GM21515 (cell line): ENCODE results near the gene TBC1D17.

Source experiments
- ATAC-seq: cut with Tn5 transposase; IDR thresholded peaks from one replicate; pipeline ENCODE4 v1.9.1; 2021; ENCODE audit not compliant: unreplicated experiment

The TBC1D17 gene

DNA sequence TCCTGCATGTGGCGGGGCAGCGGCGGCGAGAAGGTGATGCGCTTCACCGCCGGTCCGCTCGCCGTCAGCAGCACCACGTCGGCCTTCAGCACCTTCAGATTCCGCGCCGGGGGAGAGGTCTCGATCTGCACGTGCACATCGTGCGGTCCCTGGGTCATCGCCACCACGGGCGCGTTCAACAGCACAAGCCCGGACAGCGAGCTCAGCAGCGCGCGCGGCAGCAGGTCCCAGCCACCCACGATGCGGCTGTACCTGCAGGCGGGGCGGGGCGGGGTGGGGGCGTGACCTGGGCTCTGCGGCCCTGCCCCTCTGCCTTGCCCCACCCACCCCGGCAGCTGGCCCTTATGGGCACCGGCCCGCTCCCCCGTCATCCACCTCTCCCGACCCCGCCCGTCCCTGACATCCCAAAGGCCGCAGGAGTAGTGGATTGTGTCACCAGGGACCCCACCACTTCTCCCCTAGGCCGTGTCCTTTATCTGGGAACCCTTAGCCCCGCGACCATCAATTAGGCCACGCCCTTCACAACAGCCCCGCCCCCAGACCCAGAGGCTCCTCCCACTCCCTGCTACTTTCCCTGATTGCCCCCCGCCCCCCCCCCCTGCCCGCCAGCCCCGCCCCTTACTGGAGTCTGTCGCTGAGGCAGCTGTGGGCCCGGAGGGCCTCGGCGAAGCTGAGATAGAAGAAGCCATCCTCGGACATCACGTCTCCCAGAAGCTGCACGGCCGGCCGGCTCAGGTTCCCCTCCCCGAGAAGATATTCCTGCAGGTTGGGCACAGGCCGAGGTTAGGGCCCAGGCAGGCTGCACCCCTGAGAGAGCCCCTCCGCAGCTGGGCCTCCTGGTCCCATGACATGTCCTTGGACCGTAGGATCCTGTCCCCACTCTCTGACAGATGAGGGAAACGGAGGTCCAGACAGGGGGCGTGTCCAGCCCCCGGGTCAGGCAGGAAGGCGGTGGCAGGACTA is 13.1 kb downstream of the TBC1D17 start:
- no peak for ATAC-seq

DNA sequence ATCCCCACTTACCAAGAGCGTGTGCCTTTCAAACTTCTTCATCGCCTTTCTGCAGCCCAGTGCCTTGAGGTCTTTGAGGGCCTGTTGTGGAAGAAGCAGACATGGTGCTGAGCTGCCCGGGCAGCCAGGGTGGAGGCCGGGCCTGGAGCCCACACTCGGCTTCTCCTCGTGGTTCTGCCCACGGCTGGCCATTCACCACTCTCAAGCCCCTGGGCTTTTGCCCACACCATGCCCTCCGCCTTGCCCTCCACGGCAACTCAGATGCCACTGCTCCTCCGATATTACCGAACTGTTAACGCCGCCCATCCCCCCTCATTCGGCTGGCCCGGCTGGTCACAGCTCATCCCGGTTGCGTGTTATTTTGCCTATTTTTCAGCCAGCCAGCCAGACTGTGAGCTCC is 13.9 kb downstream of the TBC1D17 start:
- no peak for ATAC-seq

DNA sequence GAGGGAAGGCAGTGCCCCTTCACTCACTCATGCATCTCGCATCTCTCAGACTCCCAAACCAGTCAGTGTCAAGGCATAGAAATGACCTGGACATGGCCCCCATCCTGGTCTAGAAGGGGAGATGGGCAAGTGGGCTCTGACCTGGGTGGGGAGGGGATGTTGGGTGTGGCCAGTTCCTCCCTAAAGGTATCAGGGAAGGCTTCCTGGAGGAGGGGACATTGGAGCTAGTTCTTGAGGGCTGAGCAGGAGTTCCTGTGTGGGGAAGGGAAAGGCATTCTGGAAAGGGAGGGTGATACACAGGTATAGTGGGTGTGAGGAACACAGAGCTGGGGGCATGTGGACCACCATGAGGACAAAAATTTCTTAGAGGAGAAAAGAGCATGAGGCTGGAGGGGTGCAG is 15.2 kb downstream of the TBC1D17 start:
- ATAC-seq, result no peak

DNA sequence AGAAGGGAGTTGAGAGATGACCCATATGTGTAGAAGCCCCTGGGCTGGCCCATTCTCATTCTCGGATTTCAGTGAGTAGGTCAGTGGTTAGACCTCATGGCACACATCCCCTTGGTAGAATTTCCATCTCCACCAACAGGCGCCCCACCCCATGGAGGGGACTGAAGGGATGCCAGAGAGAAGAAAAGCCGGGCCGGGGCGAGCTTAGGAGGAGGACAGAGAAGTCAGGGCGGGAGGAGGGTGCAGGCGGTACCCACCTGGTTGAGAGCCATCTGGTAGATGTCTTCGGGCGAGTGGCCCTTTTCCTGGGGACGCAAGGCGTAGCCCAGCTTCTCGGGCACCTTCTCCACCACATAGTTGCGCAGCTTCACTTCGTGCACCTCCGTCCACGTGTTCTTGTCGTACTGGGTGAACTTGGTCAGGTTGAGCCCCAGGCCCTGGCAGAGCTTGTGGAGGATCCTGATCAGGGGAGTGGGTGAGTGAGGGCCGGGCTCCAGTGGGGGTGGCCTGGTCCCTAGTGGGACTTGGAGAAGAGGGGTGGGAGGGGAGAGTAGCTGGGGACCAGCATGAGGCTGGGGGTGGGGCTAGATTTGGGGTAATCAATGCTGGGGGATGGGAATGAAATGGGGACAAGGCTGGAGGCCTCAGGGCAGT is 16.6 kb downstream of the TBC1D17 start:
- no peak for ATAC-seq

DNA sequence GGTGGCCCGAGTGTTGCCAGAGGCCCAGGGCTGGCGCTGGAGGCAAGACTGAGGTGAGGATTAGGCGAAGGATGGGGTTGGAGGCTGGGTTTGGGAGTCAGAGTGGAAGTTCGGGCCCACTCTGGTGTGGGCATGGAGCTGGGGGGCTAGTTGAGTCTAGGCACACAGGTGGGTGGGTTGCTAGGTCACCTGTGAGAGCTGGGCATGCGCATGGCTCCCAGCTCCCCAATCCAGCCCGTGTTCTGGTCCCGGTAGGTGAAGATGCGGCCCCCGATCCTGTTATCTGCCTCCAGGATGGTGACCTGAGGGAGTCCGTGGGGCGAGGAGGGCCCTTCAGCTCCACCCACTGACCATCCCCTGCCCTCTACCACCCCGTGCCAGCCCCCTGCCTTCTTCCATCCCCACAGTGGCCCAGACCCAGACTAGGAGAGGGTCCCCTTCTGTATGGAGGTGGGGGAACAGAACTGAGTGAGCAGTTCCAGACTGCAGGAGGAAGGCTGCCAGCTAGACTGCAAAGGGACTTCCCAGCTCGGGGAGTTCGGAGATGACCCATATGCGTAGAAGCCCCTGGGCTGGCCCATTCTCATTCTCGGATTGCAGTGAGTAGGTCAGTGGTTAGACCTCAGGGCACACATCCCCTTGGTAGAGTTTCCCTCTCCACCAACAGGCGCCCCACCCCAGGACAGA is 17.5 kb downstream of the TBC1D17 start:
- no peak for ATAC-seq

DNA sequence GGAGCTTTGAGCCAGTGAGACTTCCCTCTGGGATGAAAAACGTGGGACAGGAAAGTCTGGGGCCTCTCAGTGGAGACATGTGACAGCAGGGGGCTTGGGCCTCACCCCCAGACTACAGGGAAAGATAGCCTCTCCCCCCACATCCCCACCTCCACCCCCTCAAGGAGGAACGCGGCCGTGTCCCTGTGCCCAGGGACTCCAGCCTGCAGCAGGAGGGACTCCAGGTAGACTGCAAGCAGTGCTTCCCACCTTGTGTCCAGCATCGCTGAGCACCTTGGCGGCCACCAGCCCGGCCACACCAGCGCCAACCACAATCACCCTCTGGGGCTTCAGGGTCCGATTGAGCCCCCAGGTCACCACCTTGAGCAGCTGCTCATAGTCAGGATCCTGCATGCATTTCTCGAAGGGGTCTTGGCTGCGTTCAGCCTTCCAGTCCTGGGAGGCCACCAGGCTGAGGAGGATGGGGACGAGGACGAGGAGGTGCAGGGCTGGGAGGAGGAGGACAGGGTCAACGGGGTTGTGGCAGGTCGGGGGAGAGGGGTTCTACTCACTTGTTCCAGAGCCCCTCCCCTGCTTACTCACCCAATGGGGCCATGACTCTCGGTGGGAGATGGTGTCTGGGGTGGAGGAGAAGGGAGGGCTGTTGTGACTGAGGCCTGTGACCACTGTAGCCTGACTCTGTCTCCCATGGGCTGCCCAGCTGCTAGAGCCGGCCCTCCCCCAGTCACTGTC is 18.2 kb downstream of the TBC1D17 start:
- no peak for ATAC-seq

DNA sequence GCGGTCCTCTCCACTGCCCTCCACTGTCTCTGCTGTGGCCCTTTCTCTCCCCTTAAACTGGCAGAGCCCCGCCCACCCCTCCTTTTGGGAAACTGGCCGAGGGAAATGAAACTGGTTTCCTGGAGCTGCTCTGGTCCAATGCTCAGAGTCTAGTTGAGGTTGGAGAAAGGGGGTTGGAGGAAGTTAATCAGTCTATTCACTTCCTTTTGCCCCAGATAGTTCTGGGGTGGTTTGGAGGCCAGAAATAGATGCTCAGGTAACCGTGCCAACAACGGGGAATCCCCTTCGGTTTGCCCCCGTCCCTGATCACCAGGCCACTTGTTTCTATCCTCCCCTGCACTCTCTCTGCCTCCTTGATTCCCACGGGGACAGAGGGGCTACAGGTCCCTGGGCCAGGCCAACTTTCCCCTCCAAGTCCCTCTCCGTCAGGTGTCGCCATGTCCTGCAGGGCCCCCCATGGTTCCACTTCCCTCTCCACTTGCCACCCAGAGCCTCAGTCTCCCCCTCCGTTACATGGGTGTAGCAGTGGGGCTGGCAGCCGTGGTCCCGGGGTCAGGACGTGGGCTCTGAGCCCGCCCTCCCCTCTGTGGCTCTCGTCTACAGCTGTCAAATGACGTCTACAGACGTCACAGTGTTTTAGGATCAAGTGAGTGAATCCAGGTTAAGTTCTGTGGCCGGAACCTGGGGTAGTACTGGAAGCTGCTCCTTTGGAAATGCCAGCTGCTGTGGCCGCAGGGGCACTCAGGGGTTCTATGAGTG is 19.5 kb downstream of the TBC1D17 start, which contains the start of gene IL4I1:
Gene IL4I1, minus strand, starts transcription at position 25 of the 759 bp plus-strand sequence. CDS start 727 bp downstream, outside the sequence.
- ATAC-seq, result no peak

DNA sequence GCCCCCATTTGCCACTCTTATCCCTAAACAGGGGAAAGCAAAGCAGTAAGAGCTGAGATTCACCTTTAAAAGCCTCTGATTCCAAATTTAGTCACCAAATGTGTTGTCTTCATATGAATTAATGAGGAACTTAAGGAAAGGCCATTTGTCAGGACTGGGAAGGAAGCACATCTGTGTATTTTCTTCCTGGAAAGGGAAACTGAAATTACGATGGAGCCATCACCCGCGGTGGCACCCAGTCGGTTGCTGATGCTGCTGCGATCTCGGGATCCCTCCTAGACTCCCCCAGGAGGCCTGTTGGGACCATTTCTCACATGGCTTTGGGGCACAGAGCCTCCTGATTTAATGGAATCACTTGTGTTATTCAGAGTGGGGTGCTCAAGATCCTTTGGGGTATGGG is 26.6 kb downstream of the TBC1D17 start:
- no peak for ATAC-seq

DNA sequence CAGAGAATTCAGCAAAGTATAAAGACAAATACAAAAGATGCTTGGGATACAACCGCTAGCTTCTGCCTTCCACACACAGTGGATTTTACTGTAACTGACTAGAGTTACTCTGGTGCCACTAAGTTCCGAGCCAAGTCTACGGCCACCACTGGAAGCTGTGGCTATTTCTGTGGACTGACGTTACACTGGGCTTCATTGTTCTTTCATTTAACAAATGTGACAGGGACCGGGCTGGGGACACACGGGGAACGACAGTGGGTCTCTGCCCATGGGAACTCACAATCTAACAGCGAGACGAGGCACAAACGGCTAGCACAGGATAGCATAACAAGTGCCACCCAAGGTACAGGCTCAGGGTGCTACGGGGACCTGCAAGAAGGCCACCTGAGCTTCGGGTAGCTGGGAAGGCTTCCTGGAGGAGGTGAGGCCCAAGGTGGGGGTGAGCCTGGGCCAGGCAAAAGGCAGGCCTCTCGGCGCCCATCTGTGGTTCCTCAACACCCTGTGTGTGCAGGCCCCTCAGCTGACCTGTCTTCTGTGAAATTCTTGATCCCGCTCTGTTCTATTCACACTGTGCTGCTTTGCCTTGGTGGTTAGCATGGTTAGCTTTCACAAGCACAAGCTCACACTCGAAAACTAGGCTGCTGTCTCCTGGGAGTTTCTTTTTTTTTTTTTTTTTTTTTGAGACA is 29.5 kb downstream of the TBC1D17 start:
- ATAC-seq, result no peak

DNA sequence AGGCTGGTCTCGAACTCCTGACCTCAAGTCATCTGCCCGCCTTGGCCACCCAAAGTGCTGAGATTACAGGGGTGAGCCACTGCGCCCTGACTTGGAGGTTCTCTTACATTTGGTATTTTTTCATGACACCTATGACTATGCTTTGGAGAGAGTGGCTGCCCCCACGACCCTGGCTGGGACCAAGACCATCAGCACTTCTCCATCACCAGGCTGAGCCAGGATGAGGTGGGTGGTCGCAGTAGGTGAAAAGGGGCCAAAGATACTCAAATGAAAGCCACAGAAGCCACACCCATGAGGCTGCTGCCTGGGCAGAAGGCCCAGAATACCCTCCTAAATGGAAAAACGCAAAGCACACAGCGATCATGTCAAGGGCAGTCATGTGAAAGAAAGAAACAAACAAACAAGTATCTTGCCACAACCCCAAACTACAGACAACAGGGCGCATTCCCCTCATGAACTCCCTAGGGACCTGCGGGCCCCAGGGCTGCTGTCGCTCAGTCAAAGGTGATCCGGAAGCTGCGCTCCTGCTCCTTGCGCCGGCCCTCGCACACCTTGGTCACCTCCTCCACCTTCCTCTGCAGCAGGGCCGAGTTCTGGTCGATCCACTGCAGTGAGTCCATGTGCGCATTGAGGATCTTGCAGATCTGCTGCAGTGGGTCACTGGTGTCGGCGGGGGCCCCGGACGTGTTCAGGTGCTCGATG is 30.4 kb downstream of the TBC1D17 start:
- no peak for ATAC-seq

DNA sequence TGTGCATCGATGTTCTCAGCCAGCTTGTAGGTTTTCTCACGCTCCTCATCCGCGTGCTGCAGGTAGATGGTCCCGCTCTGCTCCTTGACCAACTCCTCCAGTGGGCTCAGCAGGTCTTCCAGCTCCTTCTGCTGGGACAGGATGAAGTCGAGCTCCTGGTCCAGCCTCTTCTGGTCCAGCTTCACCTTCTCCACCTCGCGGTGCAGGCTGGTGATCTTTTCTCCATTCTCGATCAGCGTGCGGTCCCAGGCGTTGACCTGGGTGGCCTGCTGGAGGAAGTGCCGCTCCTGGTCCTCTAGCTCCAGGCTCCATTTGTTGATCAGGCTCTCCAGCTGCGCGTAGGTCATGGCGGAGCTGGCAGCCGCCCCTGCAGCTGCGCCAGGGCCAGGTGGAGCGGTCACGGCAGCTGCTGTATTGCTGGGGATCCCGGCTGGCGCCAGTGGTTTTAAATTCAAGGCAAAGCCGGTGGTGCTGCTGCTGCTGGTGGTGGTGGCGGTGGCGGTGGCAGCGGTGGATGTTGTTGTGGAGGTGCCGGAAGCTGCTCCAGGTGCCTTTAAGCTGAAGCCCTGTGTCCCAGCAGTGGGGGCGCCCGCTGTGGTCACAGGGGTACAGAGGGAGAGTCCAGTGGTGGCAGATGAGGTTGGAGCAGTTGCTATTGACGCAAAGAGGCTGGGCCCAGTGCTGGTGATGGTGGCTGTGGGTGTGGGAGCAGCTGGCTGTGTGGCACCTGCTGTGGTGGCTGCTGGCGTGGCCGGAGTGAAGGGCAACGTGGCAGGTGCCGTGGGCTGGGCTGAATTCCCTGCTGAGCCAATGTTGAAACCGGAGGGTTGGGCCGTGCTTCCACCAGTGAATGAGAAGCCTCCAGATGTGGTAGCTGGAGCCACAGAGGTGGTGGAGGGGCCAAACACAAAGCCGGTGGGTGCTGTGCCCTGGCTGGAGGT is 31.2 kb downstream of the TBC1D17 start:
- ATAC-seq, result no peak

DNA sequence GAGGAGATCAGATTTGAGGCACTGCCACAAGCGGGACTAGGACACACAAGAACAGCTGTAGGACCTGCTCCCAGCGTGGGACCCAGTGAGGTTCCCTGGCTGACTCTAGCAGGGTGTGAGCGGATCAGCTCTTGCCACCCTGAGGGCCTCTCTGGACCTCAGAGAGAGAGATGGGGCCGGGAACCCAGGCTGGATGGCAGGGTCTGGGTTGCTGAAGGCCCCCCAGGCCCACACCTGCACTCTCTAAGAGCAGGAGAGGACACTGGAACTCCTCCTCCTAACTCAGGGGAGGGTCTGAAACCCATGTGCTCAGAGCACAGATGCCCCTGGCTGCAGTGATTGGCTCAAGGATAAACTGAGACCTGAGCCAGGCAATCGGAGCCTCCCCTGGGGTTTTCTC is 32.7 kb downstream of the TBC1D17 start:
- ATAC-seq, result no peak

DNA sequence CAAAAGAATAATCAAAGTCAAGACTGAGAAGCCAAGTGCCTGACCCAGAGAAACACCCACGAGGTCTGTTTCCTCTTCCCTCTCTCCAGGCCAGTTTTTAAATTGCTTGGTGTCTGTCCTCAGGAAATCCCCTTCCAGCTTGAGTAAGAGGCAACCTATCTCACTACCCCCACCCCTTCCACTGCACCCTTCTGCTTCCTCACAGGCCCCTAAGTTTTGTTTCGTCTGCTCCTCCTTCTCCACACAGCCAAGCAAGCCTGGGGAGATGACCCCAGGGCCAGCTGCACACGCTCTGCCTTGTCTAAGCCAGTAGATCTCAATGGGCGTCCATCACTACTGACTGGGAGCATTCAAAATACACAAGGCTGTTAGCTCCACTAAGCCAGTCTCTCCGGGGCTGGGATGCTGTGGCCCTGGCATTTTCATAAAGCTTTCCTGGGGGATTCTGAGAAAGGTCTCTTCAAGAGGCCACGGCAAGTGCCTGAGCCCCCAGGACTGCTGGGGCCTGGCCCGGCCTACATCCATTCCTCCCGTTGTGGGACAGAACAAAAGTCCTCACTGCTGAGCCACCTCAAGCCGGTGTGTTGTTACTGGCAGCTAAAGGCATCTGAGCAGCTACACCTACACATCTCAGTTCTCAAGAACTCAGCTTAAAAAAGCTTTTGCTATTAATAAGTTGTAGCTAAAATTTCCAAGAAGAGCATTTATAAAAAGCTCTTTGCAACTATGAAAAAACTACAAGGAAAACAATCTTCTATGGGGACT is 34.1 kb downstream of the TBC1D17 start:
- no peak for ATAC-seq

DNA sequence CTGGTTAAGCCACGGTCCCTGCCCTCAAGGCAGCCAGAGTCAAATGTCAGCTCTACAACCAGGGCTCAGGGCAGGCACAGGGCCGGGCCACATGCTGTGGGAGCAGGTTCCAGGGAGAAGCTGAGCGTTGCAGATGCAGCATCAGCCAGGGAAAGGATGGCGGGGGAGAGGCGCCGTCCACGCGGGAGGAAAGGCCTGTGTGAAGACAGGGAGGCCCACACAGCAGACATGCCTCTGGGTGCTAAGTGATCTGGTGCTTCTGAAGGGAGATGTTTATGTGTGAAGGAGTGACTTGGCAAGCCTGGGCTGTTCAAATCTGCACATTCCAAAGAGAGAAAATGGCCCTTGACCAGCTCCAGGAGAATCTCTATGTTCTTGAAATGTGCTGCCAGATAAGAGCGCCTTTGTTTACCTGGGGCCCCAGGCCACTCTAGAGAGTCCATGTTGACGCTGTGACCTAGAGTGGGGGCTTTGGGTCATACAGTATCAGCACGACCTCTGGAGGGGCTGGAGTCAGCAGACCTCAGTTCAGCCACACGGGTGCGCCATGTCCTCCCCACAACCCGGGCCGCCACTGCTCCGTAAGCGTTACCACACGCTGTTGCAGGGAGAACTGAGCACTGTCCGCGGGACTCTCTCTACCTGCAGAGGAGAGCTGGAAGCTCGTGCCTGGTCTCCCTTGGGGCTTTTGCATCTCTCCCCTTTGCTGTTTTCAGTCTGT is 35.6 kb downstream of the TBC1D17 start:
- ATAC-seq, result no peak

DNA sequence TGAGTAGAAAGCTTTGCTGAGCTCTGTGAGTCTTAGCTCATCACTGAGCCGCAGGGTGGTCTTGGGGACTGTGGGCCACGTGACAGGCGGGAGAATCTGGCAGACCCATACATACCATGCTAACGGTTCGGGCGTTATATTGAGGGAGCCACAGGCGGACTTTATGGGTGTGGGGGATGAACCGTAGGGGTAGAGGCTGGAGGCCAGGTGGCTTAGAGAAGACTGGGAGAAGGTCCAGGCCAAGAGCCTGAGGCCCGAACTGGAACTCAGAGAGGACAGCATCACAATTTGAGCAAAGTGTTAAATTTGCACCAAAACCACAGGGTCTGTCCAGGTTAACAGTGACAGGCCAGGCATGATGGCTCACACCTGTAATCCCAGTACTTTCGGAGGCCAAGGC is 36.2 kb downstream of the TBC1D17 start:
- ATAC-seq, result no peak

DNA sequence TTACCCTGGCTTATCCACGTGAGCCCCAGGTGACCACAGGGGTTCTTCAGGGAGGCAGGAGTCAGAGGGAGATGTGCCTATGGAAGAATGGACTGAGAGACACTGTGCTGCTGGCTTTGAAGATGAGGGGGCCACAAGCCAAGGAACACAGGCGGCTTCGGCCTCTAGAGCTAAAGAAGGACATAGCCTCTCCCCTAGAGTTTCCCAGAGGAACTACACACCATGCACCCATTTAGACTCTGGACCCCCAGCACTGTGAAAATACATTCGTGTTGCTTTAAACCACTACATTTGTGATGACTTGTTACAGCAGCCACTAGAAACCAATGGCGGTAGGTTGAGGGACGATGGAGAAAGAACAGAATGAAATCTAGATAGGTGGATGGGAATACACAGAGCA is 37.8 kb downstream of the TBC1D17 start:
- no peak for ATAC-seq
